ENCODE data around the gene CDH23.

- TF ChIP-seq ISL1 (CRISPR knock-in tag; IDR thresholded peaks at IDR 0.05) (no peak), PPARA (CRISPR knock-in tag; IDR thresholded peaks at IDR 0.05; ENCODE audit: borderline replicate concordance) (no peak), CSDC2 (CRISPR knock-in tag; IDR thresholded peaks at IDR 0.05) (no peak), PATZ1 (CRISPR knock-in tag; IDR thresholded peaks at IDR 0.05; ENCODE audit: borderline replicate concordance) (no peak), ZFP3 (CRISPR knock-in tag; IDR thresholded peaks at IDR 0.05) (no peak), ZC3H10 (CRISPR knock-in tag; IDR thresholded peaks at IDR 0.05) (no peak), BACH2 (CRISPR knock-in tag; IDR thresholded peaks at IDR 0.05; ENCODE audit: borderline replicate concordance) (no peak), ARNTL (CRISPR knock-in tag; IDR thresholded peaks at IDR 0.05; ENCODE audit: borderline replicate concordance, low read depth) (no peak), TCF4 (CRISPR knock-in tag; IDR thresholded peaks at IDR 0.05; ENCODE audit: borderline replicate concordance) (no peak), SNAI2 (CRISPR knock-in tag; IDR thresholded peaks at IDR 0.05) (no peak), RARB (CRISPR knock-in tag; IDR thresholded peaks at IDR 0.05) (no peak)
- TF ChIP-seq, protein P1, sequence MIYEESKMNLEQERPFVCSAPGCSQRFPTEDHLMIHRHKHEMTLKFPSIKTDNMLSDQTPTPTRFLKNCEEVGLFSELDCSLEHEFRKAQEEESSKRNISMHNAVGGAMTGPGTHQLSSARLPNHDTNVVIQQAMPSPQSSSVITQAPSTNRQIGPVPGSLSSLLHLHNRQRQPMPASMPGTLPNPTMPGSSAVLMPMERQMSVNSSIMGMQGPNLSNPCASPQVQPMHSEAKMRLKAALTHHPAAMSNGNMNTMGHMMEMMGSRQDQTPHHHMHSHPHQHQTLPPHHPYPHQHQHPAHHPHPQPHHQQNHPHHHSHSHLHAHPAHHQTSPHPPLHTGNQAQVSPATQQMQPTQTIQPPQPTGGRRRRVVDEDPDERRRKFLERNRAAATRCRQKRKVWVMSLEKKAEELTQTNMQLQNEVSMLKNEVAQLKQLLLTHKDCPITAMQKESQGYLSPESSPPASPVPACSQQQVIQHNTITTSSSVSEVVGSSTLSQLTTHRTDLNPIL (CRISPR knock-in tag; IDR thresholded peaks at IDR 0.05; ENCODE audit: low read depth): no peak
- TF ChIP-seq, protein P2, sequence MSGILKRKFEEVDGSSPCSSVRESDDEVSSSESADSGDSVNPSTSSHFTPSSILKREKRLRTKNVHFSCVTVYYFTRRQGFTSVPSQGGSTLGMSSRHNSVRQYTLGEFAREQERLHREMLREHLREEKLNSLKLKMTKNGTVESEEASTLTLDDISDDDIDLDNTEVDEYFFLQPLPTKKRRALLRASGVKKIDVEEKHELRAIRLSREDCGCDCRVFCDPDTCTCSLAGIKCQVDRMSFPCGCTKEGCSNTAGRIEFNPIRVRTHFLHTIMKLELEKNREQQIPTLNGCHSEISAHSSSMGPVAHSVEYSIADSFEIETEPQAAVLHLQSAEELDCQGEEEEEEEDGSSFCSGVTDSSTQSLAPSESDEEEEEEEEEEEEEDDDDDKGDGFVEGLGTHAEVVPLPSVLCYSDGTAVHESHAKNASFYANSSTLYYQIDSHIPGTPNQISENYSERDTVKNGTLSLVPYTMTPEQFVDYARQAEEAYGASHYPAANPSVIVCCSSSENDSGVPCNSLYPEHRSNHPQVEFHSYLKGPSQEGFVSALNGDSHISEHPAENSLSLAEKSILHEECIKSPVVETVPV (CRISPR knock-in tag; IDR thresholded peaks at IDR 0.05): no peak
These were observed 77.2 kb downstream of the CDH23 start for GRCh38 chr10:71473671-71474599.
